GM18517 (cell line): ENCODE measurements around the gene PBOV1.

Experiments
- ATAC-seq: cut with Tn5 transposase; IDR thresholded peaks from one replicate; pipeline ENCODE4 v1.9.1; 2021; ENCODE audit warnings: mild to moderate bottlenecking, moderate library complexity; ENCODE audit not compliant: unreplicated experiment

PBOV1 gene

DNA sequence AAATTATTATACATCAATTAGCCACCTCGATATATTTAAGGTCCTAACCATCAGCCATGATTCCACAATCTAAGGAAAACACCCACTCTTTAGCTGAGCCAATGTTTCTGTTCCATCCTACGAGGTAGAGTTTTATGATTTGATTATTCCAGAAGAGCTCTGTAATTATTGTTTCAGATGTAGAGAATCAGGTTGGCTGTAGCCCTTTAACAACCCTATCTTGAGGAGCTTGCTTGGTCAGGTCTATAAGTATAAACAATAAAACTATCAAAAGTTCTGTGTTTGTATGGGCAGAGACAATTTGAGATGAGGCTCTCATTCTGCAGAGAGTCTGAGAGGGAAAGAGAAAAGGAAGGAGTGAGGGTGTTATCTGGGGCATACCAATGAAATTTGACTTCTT, at the start of gene PBOV1:
PBOV1 (minus strand) TSS at position 43 of the 400 bp plus-strand sequence. CDS start 96 bp downstream, outside the sequence.
- ATAC-seq, result no peak

DNA sequence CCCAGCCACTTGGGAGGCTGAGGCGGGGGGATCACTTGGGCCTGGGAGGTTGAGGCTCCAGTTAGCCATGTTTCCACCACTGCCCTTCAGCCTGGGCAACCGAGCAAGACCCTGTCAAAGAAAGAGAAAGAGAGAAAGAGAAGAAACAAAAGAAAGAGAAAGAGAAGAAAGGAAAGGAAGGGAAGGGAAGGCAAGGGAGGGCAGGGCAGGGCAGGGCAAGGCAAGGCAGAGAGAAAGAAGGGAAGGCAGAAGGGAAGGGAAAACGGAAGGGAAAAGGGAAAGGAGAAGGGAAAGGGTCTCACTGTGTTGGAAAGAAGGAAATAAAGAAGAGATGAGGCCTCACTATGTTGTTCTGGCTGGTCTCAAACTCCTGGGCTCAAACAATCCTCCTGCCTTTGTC, 47.8 kb upstream of the PBOV1 start:
- ATAC-seq, result no peak

DNA sequence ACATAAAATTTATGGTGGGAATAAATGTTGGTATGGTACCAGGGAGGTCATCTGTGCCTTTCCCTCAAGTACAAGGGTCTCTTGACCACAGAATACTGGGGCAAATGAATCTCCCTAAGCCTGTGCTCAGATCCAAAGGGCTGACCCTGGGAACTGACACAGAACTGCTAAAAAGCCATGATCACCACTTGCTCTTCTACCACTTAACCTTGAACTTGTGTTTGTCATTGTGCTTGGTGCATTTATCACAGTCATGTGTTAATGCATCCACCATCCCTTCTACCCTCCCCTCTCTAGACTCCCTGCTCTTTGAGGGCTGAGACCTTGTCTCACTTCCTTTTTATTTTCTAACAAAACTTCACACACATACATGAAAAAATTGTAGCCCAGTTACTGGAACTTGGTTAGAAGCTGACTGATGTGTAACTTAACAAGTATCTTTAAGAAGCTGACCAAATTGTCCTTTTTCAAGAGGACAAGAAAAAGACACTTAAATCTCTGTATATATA, 46.1 kb upstream of the PBOV1 start:
- ATAC-seq, result no peak

DNA sequence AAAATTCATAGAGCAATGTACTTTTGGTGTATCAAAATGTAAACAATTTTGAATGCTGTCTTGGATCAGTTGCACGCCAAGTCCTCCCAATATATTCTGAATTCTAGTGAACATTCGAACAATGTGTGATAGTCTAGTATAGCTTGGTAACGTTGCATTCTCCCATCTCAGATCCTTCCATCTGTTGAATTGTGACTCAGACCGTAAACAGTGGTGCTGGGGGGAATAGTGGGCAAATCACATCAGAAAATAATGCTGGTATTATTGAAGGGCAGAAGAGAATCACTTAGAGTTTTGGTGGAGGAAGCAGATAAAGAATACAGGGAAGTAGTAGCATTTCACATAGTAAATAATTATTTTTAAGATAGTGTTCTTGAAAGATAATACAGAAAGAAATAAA, 45.7 kb upstream of the PBOV1 start:
- ATAC-seq, result no peak

DNA sequence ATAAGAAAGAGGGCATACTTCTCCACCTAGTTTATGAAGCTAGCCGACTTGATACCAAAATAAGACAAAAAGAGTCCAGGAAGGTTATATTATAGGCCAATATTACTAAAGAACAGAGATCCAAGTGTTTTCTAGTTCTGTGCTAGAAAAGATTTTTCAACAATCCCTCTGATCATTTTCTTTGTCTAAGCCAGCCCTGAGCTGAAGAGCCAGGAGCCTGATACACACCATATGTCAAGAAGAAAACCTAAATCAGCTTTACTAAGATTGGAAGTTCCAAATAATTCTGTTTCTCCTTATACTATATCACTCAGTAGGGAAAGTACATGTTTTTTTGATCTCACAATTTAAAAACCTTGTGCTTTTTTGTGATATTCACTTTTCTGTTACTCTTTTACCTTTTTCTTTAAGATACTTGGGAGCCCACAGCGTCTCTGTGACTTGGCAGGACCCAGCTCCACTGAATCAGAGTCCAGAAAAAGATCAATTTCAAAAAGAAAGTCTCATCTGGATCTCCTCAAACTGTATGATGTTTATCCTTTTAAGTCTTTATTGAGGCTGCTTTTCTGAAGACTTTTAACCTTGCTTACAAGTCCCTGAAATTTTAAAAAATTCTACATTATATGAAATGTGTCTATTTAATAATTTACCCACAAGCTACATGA, 43.0 kb upstream of the PBOV1 start:
- no peak for ATAC-seq

DNA sequence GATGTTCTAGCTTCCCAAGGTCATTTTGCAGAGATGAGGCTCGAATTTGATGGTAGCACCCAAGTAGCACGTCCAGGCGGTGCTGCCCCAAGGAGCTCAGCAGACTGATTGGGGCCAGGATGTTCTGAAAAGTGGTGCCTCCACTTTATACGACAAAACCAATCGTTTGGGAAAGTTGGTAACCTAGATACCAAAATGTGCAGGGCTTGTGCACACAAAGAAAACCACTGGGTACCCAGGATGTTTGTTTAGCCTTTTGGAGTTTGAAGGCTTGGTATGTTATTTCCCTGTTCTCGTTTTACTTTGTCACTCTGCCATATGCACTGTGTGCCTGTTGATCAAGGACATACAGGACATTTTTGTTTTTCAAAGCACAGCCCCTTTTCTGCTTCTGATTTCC, 40.7 kb upstream of the PBOV1 start:
- ATAC-seq, result no peak

DNA sequence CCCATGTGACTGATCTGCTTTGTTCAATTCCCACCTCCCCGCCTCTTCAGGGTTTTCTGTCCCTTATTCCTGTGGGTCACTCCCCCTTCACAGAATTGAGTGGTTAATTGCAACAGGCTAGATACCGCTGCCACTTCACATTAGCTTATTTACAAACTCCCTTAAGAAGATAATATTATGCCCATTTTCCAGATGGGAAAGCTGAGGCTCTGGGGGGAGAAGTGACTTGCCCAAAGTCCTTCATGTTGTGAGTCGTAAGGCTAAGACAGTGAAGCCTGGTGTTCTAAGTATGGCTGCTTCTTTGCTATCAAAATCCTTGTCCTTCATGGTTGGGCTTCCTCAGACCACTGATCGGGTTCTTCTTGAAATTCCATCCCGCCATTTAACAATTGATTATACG, 39.9 kb upstream of the PBOV1 start:
- no peak for ATAC-seq

DNA sequence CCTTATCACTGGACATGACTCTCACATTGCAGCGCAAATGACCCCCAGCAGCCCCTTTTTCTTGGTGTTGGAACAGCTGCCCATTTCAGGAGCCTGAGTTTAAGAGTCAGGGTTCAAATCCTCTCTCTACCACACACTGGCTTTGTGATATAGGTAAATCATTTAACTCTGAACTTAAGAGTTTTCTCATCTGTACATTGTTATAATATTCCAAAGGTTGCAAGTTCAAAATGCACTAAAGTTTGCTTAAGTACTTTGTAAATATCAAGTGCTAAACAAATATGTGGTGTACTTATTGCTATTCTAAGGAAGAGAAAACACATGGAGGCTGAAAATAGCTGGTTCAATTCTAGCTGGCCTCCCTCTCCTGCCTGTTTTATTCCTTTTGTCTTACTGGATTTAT, 39.3 kb upstream of the PBOV1 start:
- ATAC-seq, result no peak

DNA sequence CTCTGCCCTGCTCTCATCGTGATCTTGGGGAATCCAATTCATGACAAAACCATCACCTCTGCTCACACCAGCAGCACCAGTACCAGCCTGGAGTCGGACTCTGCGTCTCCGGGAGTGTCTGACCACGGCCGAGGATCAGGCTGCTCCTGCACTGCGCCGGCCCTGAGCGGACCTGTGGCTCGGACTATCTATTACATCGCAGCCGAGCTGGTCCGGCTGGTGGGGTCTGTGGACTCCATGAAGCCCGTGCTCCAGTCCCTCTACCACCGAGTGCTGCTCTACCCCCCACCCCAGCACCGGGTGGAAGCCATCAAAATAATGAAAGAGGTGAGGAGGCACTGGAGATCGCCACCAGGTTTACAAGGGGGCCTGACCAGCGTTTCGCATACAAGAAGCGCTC, 37.2 kb upstream of the PBOV1 start:
- no peak for ATAC-seq

DNA sequence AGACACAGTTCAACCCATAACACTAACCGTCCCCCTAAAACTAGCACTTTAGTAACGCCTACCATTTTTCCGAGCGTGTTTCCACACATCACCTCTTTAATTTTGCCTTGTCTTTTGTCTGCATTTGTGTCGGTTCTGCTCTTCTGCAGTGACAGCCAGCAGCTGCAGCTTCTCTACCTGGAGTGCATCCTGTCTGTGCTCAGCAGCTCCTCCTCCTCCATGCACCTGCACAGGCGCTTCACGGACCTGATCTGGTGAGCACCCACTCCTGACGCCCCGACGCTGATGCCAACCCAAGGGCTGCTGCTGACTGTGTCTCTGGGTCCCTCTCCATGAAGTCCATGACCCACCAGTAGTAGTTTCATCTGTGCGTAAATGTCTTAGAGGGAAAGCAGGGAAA, 35.4 kb upstream of the PBOV1 start:
- ATAC-seq, result no peak

DNA sequence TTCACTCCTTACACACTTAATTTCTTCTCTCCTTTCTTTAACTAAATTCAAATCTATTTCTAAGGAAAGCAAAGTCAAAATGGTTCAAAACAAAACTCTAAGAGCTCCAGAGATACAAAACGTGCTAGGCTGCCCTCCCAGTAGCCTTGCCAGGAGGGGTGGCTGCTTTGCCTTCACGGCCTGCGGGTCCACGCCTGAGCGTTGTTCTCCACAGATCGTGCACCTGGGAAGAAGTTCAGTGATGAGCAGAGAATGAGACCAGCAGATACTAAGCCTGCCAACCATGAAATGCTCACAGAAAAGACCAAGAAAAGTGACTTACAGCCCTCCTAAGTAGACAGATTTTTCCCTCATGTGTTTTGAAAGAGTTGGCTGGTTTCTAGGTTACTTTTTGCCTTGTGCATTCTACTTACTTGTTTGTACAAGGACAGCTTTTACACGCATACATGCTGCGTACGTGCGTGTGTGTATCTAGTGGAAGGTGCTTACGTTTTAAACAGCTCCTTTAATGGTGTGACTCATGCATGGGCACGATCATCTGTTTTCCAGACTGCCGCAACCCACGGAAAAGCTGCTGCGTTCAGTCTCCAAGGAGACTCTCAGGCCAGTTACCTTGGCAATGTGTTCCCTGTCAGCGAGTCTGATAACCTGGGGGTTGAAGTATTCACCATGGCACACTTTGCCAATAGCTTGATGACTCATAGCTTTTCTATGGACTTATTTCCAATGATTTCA, 32.4 kb upstream of the PBOV1 start:
- ATAC-seq, result no peak

DNA sequence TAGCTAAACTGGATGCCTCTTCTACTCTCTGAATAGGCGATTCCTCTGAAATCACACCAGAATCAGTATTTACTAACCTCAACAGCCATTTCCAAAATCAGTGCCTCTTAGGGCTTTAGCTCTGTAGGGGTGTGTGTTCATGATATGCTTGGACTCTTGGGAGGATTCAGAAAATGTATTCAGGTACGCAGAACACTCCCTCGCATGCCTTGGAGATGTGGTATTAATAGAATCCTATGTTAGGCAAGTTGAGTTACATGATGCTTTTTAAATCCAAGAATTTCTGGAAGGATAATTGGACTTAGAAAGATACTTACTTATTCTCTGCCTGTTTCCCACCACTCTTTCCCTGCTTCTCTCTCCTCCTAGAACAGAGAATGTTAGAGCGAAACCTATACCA, 31.8 kb upstream of the PBOV1 start:
- no peak for ATAC-seq

DNA sequence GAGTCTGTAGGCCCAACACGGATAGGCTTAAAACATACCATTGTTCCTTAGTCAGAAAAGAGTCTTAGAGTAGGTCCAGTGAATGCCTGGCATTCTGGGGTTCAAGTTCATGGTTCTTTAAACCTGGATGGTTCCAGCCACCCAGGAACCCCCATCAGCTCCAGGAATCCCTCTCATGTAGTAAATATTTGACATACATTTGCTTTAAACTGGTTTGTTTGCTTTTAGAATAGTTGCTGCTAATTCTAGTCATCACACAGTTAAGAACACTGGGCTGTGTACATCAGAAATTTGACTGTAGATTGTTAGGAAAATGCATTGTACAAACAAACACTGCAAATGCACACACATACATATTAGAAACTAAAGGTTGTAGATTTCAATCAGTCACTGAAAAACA, 30.6 kb upstream of the PBOV1 start:
- ATAC-seq, result no peak

DNA sequence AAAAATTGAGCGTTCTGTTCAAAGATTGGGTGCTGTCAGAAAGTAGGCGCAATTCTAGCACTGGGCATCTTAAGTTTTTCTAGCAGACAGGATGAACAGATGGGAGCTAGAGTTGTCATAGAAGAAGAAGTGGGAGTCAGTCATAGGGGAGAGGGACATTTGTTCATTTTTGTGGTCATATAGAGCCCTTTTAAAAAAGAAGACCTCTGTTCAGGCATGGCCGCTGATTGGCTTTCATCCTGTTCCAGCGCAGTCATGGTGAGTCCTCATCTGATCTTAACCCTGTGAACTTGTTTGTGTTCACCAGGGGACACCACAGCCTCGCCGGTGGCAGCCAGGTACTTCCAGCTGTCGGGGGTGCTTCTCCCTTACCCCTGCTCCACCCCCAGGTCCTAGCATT, 29.7 kb upstream of the PBOV1 start:
- ATAC-seq, result no peak

DNA sequence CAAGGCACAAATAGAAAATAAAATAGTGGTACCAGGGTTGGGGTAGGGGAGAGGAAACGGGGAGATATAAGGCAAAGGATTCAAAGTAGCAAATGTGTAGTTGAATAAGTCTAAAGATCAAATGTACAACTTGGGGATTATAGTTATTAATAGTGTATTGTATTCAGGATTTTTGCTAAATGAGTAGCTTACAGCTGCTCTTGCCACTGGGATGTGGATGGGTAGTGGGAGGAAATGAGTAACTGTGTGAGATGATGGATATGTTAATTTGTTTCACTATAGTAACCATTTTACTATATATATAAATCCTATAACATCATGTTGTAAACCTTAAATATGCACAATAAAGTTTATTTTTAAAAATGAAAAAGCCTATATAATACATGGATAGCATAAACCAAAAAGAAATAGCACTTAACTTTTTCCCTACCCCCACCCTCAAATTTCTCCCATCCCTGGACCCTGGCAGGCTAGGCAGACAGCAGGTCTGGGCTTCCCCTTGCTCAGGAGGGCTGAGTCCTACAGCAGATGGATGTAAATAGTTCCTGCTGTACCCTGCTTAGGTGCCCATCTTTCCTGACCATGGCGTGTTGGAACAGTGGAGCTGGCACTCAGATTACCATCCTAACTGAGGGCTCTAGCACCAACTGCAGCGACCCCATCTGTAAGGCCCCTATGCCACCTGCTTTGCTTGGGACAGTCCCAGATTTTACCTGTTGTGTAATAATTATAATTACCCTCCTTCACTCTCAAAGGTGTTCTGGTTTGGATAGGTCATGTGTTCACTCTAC, 28.6 kb upstream of the PBOV1 start:
- no peak for ATAC-seq

DNA sequence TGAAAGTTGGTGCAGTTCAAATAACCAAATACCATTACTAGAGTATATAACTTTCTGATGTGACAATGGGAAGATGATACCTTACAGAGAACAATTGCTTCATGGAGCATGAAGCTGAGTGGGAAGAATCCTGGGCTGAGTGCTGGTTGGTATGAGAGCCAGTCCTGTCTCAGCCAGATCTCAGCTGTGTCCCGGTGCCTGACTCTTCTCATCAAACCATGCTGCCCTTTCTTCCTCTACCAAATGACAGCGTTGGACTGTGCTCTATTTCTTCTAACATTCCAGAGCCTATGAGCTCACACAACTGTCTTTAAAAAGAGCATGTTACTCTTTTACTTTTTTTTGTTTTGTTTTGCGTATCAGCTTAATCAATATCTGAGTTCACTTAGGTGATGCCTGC, 27.5 kb upstream of the PBOV1 start:
- ATAC-seq, result no peak

DNA sequence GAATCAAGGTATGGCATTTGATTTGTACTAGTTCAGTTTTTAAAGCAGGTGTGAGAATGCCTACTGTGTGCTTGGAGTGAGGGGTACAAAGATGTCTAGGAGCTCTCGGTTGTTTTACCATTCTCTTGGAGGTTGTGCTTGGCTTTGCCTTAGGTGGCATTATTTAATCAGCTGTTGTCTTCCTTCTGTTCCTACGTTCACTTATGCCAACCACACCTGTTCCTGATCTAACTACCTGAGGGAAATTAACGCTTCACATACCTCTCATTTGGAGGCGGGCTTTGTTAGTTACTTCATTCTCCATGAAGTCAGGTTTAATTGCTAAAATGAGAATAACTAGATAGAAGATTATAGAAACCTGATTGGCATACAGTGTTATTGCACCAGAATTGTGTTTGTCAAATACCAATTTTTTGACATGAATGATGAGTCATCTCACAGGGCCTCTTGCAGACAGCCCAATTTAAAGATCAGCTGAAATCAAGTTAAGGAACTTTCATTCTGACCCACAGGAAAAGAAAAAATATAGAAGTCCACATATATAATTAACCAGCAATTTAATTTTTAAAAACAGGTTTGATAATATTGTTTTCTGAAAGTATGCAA, 24.8 kb upstream of the PBOV1 start:
- no peak for ATAC-seq

DNA sequence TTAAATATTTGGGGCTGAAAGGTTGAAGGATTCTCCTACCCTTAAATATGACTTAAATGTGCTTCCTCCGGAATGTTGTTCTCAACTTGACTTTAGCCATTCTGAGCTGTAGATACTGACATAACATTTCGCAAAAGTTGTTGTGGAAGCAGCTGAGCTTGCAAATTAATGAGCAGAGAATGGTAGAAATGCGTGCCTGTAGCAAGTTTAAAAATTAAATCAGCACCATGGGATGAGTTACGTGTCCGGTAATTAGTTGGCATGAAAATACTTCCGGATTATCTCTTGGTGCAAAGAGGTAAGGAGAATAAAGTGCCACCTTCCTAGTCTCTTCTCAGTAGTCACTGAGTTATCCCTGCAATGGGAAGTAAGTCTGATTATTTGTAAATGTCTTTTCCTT, 23.6 kb upstream of the PBOV1 start:
- no peak for ATAC-seq

DNA sequence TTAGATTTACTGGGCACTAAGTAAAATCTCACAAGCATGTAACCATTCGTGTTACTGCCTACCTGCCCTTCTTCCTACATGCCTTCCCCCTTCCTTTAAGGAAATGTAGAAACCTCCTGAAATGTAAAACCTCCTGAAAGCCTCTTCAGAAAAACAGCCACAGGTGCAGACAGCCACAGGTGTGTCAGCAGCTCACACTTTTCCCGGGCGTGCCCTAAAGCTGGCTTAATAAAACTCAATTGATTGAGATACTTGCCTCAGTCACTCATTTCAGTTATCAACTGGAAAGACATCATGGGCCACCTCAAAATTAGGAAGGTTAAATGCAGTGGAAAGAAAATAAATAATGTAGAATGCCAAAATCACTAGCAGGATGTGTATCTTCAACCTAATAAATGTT, 23.1 kb upstream of the PBOV1 start:
- ATAC-seq, result no peak

DNA sequence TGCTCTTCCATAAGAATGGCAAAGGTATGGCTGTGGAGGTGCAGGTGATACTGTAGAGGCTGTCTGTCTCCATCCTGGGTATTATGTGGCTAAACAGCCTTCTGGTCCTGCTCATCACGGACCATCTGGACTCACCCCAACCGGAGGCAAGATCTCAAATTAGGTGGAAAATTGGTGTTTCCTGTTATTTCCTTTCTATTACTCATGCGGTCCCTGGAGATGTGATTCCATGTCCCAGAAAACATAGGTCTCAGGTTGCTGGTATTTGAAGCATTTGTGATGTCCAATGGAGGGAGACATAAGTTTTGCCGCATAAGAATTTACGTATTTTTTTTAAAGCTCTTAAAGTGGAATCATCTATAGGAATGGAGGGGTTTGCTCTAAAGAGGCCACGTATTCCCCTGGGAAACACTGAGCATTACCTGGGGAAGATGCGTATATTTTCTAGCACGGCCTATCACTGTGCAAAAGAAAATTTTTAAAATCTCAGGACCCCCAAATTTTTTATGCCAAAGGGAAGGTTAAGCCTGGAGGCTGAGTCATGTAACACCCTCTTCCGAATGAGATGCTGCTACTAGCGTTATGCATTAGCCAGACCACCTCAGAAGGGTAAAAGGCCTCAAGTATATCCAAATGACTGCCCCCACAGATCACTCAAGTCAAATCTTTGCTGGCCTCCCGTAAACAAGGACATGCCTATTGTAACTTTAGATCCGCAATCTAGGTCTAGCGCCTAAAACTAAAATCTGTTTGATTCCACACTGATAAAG, 22.4 kb upstream of the PBOV1 start:
- no peak for ATAC-seq

DNA sequence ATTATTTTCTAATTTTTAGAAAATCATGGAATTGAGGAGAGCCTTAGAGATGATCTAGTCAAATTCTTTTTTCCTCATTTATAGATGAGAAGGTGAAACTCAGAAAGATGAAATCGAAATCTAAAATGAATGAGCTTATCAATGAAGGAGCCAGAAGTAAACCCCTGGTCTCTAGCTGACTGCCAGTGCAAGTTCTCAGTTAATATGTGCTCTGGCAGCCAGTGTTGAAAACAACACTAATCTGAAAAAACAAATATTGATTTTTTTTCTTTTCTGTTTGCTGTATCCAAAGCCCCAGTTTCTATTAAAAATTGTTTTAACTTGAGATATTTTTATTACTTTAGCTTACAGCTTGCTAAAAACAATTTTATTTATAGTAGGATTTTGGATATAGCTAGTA, 21.5 kb upstream of the PBOV1 start:
- no peak for ATAC-seq
